Bronchial epithelial cell (primary cell): ENCODE data around the gene ERVFRD-1. TPM values are rescaled to one million over a fixed set of nuclear protein-coding genes. Genes with fewer than 3 reads are reported as not detected.

Experiments used
- DNase-seq: peaks from one replicate; pipeline ENCODE4 v3.0.0-alpha.2; 2010; ENCODE audit warnings: low read depth
- FAIRE-seq: peaks from 2 replicates; lab custom pipeline; 2011; peaks lifted over from hg19 to GRCh38; lab: Jason Lieb, UNC
- H3K27me3 ChIP-seq: 2 replicates; pipeline ENCODE4 v1.5.1; 2011; ENCODE audit warnings: low read length; ENCODE audit not compliant: control insufficient read depth, insufficient read depth
- H3K36me3 ChIP-seq: 2 replicates; pipeline ENCODE4 v1.5.1; 2011; ENCODE audit warnings: low read length; ENCODE audit not compliant: control insufficient read depth, insufficient read depth
- H3K4me3 ChIP-seq: 2 replicates; pipeline ENCODE4 v1.5.1; 2011; ENCODE audit warnings: mild to moderate bottlenecking, low read depth, low read length, control low read depth
- total RNA-seq: library from RNA; depleted of rRNA; stranded (reverse); fragments of >200 nt; gene quantifications from 2 replicates; pipeline ENCODE4 v1.2.1, GENCODE V29; 2014
- TF ChIP-seq, protein P1 (sequence below): IDR thresholded peaks from 2 replicates; pipeline ENCODE4 v1.5.1; 2011; ENCODE audit warnings: mild to moderate bottlenecking, moderate library complexity, low read length, control low read depth, inconsistent platforms; ENCODE audit not compliant: insufficient read depth, severe bottlenecking

The ERVFRD-1 gene
- total RNA-seq, 1 donor from 2014 or later, result not detected

DNA sequence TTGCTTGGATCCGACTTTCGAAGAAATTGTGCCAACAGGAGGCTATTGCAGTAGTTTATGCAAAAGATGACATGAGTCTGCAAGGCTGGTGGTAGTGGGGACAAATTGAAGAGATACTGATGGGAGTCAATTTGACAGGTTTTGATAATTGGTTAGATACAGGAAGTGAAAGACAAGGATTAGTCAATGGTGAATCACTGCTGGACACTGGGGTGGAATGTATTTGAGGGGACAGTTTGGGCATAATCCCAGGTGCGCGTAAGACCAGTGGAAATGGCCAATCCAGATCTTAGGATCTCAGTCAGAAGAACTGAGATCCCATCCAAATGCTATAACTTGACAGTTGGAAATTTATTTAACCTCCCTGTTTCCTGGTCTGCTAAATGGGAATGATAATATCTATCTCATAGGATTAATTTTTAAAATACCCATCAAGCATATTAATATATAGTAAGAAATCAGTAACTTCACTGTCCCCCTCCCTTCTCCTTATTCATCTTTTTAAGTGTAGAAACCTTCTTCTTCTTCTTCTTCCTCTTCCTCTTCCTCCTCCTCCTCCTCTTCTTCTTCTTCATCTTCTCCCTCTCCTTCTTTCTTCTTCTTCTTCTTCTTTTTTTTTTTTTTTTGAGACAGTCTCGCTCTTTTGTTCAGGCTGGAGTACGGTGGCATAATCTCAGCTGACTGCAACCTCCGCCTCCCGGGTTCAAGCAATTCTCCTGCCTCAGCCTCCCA, 30.9 kb upstream of the ERVFRD-1 start:
- FAIRE-seq (no peak), DNase-seq (peak; percentile 16)
- Histone ChIP-seq H3K36me3 (no peaks in the 10 kb centered on the region), H3K27me3 (no peaks in the 10 kb centered on the region), H3K4me3 (no peak overlapping the region)
- TF ChIP-seq, protein P1, sequence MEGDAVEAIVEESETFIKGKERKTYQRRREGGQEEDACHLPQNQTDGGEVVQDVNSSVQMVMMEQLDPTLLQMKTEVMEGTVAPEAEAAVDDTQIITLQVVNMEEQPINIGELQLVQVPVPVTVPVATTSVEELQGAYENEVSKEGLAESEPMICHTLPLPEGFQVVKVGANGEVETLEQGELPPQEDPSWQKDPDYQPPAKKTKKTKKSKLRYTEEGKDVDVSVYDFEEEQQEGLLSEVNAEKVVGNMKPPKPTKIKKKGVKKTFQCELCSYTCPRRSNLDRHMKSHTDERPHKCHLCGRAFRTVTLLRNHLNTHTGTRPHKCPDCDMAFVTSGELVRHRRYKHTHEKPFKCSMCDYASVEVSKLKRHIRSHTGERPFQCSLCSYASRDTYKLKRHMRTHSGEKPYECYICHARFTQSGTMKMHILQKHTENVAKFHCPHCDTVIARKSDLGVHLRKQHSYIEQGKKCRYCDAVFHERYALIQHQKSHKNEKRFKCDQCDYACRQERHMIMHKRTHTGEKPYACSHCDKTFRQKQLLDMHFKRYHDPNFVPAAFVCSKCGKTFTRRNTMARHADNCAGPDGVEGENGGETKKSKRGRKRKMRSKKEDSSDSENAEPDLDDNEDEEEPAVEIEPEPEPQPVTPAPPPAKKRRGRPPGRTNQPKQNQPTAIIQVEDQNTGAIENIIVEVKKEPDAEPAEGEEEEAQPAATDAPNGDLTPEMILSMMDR, result no peak

DNA sequence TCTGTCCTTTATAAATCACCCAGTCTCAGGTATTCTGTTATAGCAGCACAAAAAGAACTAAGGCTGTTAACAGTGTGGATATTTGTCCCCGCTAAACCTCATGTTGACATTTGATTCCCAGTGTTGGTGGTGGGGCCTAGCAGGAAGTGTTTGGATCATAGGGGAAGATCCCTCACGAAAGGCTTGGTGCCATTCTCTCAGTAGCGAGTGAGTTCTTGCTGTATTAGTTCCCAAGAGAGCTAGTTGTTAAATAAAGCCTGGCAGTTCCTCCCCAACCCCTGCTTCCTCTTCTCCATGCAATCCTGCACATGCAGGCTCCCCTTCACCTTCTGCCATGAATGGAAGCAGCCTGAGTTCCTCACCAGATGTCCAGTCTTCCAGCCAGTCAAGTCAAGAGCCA, 29.8 kb upstream of the ERVFRD-1 start:
- no peak for DNase-seq
- TF ChIP-seq, protein P1, result no peak
- Histone ChIP-seq H3K36me3 (no peaks in the 10 kb centered on the region), H3K4me3 (no peak overlapping the region), H3K27me3 (no peaks in the 10 kb centered on the region)
- no peak for FAIRE-seq

GRCh38 chr6:11140056-11140455, 28.5 kb upstream of the ERVFRD-1 start:
- DNase-seq (peak; percentile 34), FAIRE-seq (no peak)
- peaks cover 3% of the 10 kb centered on the region for H3K36me3 ChIP-seq
- TF ChIP-seq, protein P1, result no peak
- H3K4me3 ChIP-seq, result no peak overlapping the region
- H3K27me3 ChIP-seq, result no peaks in the 10 kb centered on the region

DNA sequence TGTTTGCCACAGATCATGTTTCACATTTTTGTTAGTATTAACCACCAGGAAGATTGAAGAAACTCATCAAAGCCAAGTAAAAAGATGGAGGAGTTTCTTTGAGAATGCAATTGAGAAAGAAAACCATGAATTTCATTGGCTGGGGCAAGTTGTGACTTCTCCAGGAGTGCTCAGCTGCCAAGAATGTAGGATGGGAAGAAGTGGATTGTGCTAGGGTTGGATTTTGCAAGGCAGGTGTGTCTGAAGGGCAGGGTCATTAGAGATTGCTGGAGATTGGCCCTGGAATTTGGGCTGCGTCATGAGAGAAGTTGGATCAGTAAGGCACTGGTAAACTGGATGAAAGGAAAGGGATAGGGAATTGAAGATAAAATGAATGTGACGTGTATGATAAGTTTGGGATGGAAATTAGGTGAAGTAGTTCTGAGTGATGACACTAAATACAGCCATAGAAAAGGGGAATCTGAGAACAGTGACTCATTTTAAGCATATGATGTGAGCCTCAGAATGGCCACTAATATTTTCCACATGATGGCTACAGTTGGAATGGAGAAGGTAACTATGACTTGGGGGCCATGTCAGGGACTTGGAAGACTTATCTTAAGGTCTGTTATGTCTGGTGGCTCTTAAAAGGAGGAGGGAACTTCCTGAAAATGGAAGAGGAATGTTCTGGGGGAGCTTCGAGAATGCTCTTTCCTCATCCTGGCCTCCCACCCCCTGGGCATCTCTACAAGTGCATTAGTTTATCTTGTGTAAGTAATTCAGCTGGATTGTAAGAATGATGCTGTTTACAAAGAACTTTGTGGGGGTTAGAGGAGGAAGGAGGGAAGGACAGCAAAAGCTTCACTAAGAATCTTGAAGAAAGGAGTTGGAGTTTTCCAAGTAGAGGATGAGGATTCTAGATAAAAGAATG, 27.8 kb upstream of the ERVFRD-1 start:
- TF ChIP-seq, protein P1, result no peak
- DNase-seq (peak; percentile 99), FAIRE-seq (peak; percentile 83)
- Histone ChIP-seq H3K36me3 (peaks cover 3% of the 10 kb centered on the region), H3K27me3 (no peaks in the 10 kb centered on the region), H3K4me3 (no peak overlapping the region)

DNA sequence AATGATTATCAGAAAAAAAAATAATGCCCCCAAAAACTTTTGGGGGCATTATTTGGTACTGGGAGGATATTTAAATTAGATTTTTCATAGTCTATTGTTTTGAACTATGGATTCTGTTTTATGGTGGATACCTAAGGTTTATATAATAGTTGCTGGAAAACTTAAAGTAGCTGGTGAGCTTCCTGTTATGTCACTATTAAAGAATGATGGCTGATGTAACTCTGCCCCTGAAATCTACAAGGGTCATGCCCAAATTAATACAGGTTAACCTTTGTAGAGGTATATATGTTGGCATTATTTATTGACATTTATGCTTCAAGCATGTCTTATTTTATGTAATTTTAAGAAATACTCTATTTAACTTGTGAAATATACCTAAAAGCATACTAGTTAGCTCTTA, 25.3 kb upstream of the ERVFRD-1 start:
- TF ChIP-seq, protein P1, result no peak
- no peaks in the 10 kb centered on the region for H3K27me3 ChIP-seq
- no peak overlapping the region for H3K4me3 ChIP-seq
- FAIRE-seq (no peak), DNase-seq (peak; percentile 43)
- peaks cover 3% of the 10 kb centered on the region for H3K36me3 ChIP-seq
